K562 (cell line): ENCODE measurements around the gene ASZ1.

Source experiments
- CTCF ChIP-seq, 3 experiments: IDR thresholded peaks in 2 of 3; conservative IDR thresholded peaks in 1 of 3; 2 replicates each; pipeline ENCODE4 v1.5.1; 2011 to 2012; ENCODE audit warnings: low read length in 3 of 3, mild to moderate bottlenecking in 3 of 3, control low read depth in 2 of 3, improper control_type of control experiment in 1 of 3, inconsistent platforms in 1 of 3, low read depth in 1 of 3, mixed read lengths in 1 of 3, moderate library complexity in 1 of 3; ENCODE audit not compliant: insufficient read depth in 2 of 3
- ERF ChIP-seq: fragments of 450-650 bp; formaldehyde crosslinking; IDR thresholded peaks from 2 replicates; pipeline ENCODE4 v1.4.0; 2020; ENCODE audit warnings: mild to moderate bottlenecking, mixed read lengths
- FOXK2 ChIP-seq, 2 experiments: fragments of 450-650 bp; IDR thresholded peaks in 1 of 2; conservative IDR thresholded peaks in 1 of 2; 2 replicates each; pipeline ENCODE4 v1.6.1; 2016; ENCODE audit warnings: low read depth in 2 of 2, mild to moderate bottlenecking in 1 of 2
- NR3C1 ChIP-seq: sonication (generic); formaldehyde crosslinking; IDR thresholded peaks from 2 replicates; pipeline ENCODE4 v1.8.1; 2022; ENCODE audit warnings: missing genetic modification reagents
- PREB ChIP-seq: sonication (generic); formaldehyde crosslinking; IDR thresholded peaks from 2 replicates; pipeline ENCODE4 v1.8.1; 2023; ENCODE audit warnings: mild to moderate bottlenecking, missing genetic modification reagents
- RB1 ChIP-seq: fragments of 450-650 bp; IDR thresholded peaks from 2 replicates; pipeline ENCODE4 v1.6.1; 2017; ENCODE audit warnings: low read depth, mild to moderate bottlenecking
- TAL1 ChIP-seq: fragments of 450-650 bp; IDR thresholded peaks from 2 replicates; pipeline ENCODE4 v1.6.1; 2016; ENCODE audit warnings: mild to moderate bottlenecking
- ZFP30 ChIP-seq: fragments of 250-450 bp; sonication (Bioruptor Pico); IDR thresholded peaks from 2 replicates; pipeline ENCODE4 v1.8.0; 2022; ENCODE audit warnings: moderate library complexity, mild to moderate bottlenecking, inconsistent platforms, borderline replicate concordance
- ZNF143 ChIP-seq: sonication (generic); formaldehyde crosslinking; IDR thresholded peaks from 2 replicates; pipeline ENCODE4 v1.9.0; 2022; ENCODE audit warnings: mild to moderate bottlenecking, missing genetic modification reagents
- TF ChIP-seq, protein P1 (sequence below): fragments of 250-450 bp; sonication (Bioruptor Pico); IDR thresholded peaks from 2 replicates; pipeline ENCODE4 v1.4.0; 2020; ENCODE audit warnings: mild to moderate bottlenecking
- TF ChIP-seq, protein P2 (sequence below): fragments of 250-450 bp; sonication (Bioruptor Pico); IDR thresholded peaks from 2 replicates; pipeline ENCODE4 v1.8.0; 2022; ENCODE audit warnings: moderate library complexity, mild to moderate bottlenecking, inconsistent platforms

GRCh38 chr7:117411539-117411938 lies 15.8 kb downstream of the ASZ1 start:
- TF ChIP-seq ZFP30 (CRISPR knock-in tag) (no peak), CTCF (IDR thresholded peaks at IDR 0.05 in 2 of 3, conservative IDR thresholded peaks at IDR 0.05 in 1 of 3; ENCODE audit: insufficient read depth in 2 of 3, low read depth in 1 of 3, low read length in 3 of 3) (no peak), TAL1 (no peak), PREB (CRISPR knock-in tag) (no peak), NR3C1 (CRISPR knock-in tag) (no peak), FOXK2 (conservative IDR thresholded peaks at IDR 0.05 in 1 of 2, IDR thresholded peaks at IDR 0.05 in 1 of 2; ENCODE audit: low read depth in 2 of 2) (no peak), ZNF143 (CRISPR knock-in tag) (no peak), RB1 (no peak), ERF (CRISPR knock-in tag) (no peak)
- TF ChIP-seq, protein P1, sequence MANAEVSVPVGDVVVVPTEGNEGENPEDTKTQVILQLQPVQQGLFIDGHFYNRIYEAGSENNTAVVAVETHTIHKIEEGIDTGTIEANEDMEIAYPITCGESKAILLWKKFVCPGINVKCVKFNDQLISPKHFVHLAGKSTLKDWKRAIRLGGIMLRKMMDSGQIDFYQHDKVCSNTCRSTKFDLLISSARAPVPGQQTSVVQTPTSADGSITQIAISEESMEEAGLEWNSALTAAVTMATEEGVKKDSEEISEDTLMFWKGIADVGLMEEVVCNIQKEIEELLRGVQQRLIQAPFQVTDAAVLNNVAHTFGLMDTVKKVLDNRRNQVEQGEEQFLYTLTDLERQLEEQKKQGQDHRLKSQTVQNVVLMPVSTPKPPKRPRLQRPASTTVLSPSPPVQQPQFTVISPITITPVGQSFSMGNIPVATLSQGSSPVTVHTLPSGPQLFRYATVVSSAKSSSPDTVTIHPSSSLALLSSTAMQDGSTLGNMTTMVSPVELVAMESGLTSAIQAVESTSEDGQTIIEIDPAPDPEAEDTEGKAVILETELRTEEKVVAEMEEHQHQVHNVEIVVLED: no peak
- TF ChIP-seq, protein P2, sequence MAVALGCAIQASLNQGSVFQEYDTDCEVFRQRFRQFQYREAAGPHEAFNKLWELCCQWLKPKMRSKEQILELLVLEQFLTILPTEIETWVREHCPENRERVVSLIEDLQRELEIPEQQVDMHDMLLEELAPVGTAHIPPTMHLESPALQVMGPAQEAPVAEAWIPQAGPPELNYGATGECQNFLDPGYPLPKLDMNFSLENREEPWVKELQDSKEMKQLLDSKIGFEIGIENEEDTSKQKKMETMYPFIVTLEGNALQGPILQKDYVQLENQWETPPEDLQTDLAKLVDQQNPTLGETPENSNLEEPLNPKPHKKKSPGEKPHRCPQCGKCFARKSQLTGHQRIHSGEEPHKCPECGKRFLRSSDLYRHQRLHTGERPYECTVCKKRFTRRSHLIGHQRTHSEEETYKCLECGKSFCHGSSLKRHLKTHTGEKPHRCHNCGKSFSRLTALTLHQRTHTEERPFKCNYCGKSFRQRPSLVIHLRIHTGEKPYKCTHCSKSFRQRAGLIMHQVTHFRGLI: no peak
